Trophoblast cell (in vitro differentiated cells and primary cell): ENCODE results near the gene PSD4.

Source experiments
- DNase-seq, 2 donors: peaks; one replicate each; pipeline ENCODE4 v3.0.0-alpha.2; 2016
- H2AFZ ChIP-seq: 2 replicates; pipeline ENCODE4 v1.6.1; 2013; ENCODE audit warnings: low read length, moderate library complexity, mild to moderate bottlenecking; ENCODE audit not compliant: insufficient read depth, poor library complexity
- H2AK5ac ChIP-seq: 2 replicates; pipeline ENCODE4 v1.6.1; 2013; ENCODE audit warnings: mild to moderate bottlenecking, low read length
- H2BK120ac ChIP-seq: 2 replicates; pipeline ENCODE4 v1.6.1; 2013; ENCODE audit warnings: low read length, mild to moderate bottlenecking, moderate library complexity; ENCODE audit not compliant: insufficient read depth, poor library complexity
- H2BK12ac ChIP-seq: 2 replicates; pipeline ENCODE4 v1.6.1; 2013; ENCODE audit warnings: mild to moderate bottlenecking, low read length, moderate library complexity
- H2BK5ac ChIP-seq: 2 replicates; pipeline ENCODE4 v1.6.1; 2013; ENCODE audit warnings: low read length, low read depth, moderate library complexity, mild to moderate bottlenecking; ENCODE audit not compliant: poor library complexity
- H3K14ac ChIP-seq: 2 replicates; pipeline ENCODE4 v1.6.1; 2013; ENCODE audit warnings: mild to moderate bottlenecking, low read length
- H3K18ac ChIP-seq: 2 replicates; pipeline ENCODE4 v1.6.1; 2013; ENCODE audit warnings: mild to moderate bottlenecking, low read length
- H3K23ac ChIP-seq: 2 replicates; pipeline ENCODE4 v1.6.1; 2013; ENCODE audit warnings: low read length
- H3K27ac ChIP-seq: 2 replicates; pipeline ENCODE4 v1.5.1; 2013; ENCODE audit warnings: low read depth, mild to moderate bottlenecking, inconsistent platforms, low read length, moderate library complexity
- H3K27me3 ChIP-seq: 2 replicates; pipeline ENCODE4 v1.6.1; 2013; ENCODE audit warnings: inconsistent platforms, mild to moderate bottlenecking, low read length, moderate library complexity; ENCODE audit not compliant: insufficient read depth
- H3K36me3 ChIP-seq, 2 experiments: 1 replicate in 1 of 2; 2 replicates in 1 of 2; pipeline ENCODE4 v1.6.1; 2013; ENCODE audit warnings: low read length in 2 of 2, mild to moderate bottlenecking in 2 of 2, moderate library complexity in 1 of 2; ENCODE audit not compliant: insufficient read depth in 2 of 2, control insufficient read depth in 1 of 2
- H3K4ac ChIP-seq: 2 replicates; pipeline ENCODE4 v1.6.1; 2013; ENCODE audit warnings: low read depth, mild to moderate bottlenecking, low read length, moderate library complexity
- H3K4me1 ChIP-seq, 2 experiments: 1 replicate in 1 of 2; 2 replicates in 1 of 2; pipeline ENCODE4 v1.6.1; 2013; ENCODE audit warnings: low read length in 2 of 2, mild to moderate bottlenecking in 2 of 2, moderate library complexity in 1 of 2; ENCODE audit not compliant: insufficient read depth in 2 of 2, control insufficient read depth in 1 of 2
- H3K4me2 ChIP-seq: 2 replicates; pipeline ENCODE4 v1.6.1; 2013; ENCODE audit warnings: inconsistent platforms, mild to moderate bottlenecking, low read length, moderate library complexity
- H3K4me3 ChIP-seq: 2 replicates; pipeline ENCODE4 v1.5.1; 2013; ENCODE audit warnings: mild to moderate bottlenecking, low read depth, low read length, inconsistent platforms
- H3K79me1 ChIP-seq: one replicate; pipeline ENCODE4 v1.6.1; 2013; ENCODE audit warnings: low read length
- H3K79me2 ChIP-seq: 2 replicates; pipeline ENCODE4 v1.6.1; 2013; ENCODE audit warnings: low read length, mild to moderate bottlenecking; ENCODE audit not compliant: control insufficient read depth, insufficient read depth, poor library complexity
- H3K9ac ChIP-seq: 2 replicates; pipeline ENCODE4 v1.6.1; 2013; ENCODE audit warnings: mild to moderate bottlenecking, low read length
- H3K9me3 ChIP-seq: 2 replicates; pipeline ENCODE4 v1.6.1; 2013; ENCODE audit warnings: low read depth, mild to moderate bottlenecking, control low read depth, inconsistent platforms, low read length; ENCODE audit not compliant: insufficient read depth
- H4K12ac ChIP-seq: 2 replicates; pipeline ENCODE4 v1.6.1; 2013; ENCODE audit warnings: low read depth, mild to moderate bottlenecking, low read length, moderate library complexity
- H4K8ac ChIP-seq: 2 replicates; pipeline ENCODE4 v1.6.1; 2013; ENCODE audit warnings: low read depth, mild to moderate bottlenecking, low read length, moderate library complexity
- H4K91ac ChIP-seq: one replicate; pipeline ENCODE4 v1.6.1; 2013; ENCODE audit warnings: low read depth, mild to moderate bottlenecking, low read length, moderate library complexity
- WGBS: extraction: QIAGEN DNeasy Blood & Tissue Kit; methylation state at CpG from one replicate; pipeline ENCODE4 v1.1.7; 2013; ENCODE audit warnings: missing lambda C conversion rate; ENCODE audit not compliant: insufficient read length, insufficient coverage; ENCODE audit errors: extremely low coverage; 5-methylcytosine and 5-hydroxymethylcytosine counted together

Gene PSD4

GRCh38 chr2:113185664-113186432 is 12.1 kb downstream of the PSD4 start:
- Histone ChIP-seq H3K9ac (no peak overlapping the region), H3K4me3 (no peak overlapping the region), H3K4me2 (no peak overlapping the region), H2BK120ac (no peak overlapping the region), H2AFZ (peak overlapping the region; percentile 12), H3K18ac (peak overlapping the region; percentile 44), H3K36me3 (peaks cover 10 to 15% of the 10 kb centered on the region in 2 experiments), H3K14ac (peak overlapping the region; percentile 27), H3K4me1 (peaks cover 0 to 6% of the 10 kb centered on the region in 2 experiments), H4K91ac (peak overlapping the region; percentile 43), H3K27ac (no peak overlapping the region), H3K27me3 (no peaks in the 10 kb centered on the region), H3K23ac (no peak overlapping the region), H4K8ac (no peak overlapping the region), H3K4ac (no peak overlapping the region), H2AK5ac (no peak overlapping the region), H3K9me3 (peaks cover 1% of the 10 kb centered on the region), H2BK5ac (no peak overlapping the region), H2BK12ac (peak overlapping the region; percentile 30), H4K12ac (no peak overlapping the region), H3K79me2 (no peaks in the 10 kb centered on the region), H3K79me1 (peaks cover 2% of the 10 kb centered on the region)
- no CpG with 5 or more reads among the region's 10 CpGs for WGBS
- no peak for DNase-seq

- DNase-seq: no peak
- Histone ChIP-seq H4K91ac (no peak overlapping the region), H3K4me3 (peak overlapping the region; percentile 20)
Observed at GRCh38 chr2:113186433-113186796, 12.6 kb downstream of the PSD4 start.

GRCh38 chr2:113187771-113188170 is 14.0 kb downstream of the PSD4 start:
- H3K9ac ChIP-seq: no peak overlapping the region
- WGBS: no CpG with 5 or more reads among the region's 6 CpGs

More at GRCh38 chr2:113186433-113186796, 12.6 kb downstream of the PSD4 start:
- H3K4me1 ChIP-seq: peaks cover 0 to 6% of the 10 kb centered on the region in 2 experiments
- H3K14ac ChIP-seq: no peak overlapping the region
- H3K79me1 ChIP-seq: peaks cover 2% of the 10 kb centered on the region
- WGBS: no CpG with 5 or more reads among the region's 5 CpGs
- no peak overlapping the region for H2BK120ac ChIP-seq
- H3K4ac ChIP-seq: no peak overlapping the region
- no peak overlapping the region for H3K18ac ChIP-seq
- H3K9me3 ChIP-seq: peaks cover 1% of the 10 kb centered on the region
- H3K23ac ChIP-seq: no peak overlapping the region
- peaks cover 10 to 15% of the 10 kb centered on the region in 2 experiments for H3K36me3 ChIP-seq
- no peak overlapping the region for H4K12ac ChIP-seq
- H3K4me2 ChIP-seq: no peak overlapping the region
- no peak overlapping the region for H2AFZ ChIP-seq
- no peak overlapping the region for H3K27ac ChIP-seq
- H2BK12ac ChIP-seq: no peak overlapping the region
- no peaks in the 10 kb centered on the region for H3K79me2 ChIP-seq
- no peaks in the 10 kb centered on the region for H3K27me3 ChIP-seq
- no peak overlapping the region for H2AK5ac ChIP-seq
- no peak overlapping the region for H3K9ac ChIP-seq
- no peak overlapping the region for H2BK5ac ChIP-seq
- H4K8ac ChIP-seq: no peak overlapping the region

GRCh38 chr2:113190871-113191270 is 17.1 kb downstream of the PSD4 start:
- Histone ChIP-seq H4K91ac (no peak overlapping the region), H4K12ac (no peak overlapping the region), H2BK12ac (no peak overlapping the region), H2BK120ac (no peak overlapping the region), H3K79me1 (peaks cover 2% of the 10 kb centered on the region), H3K18ac (no peak overlapping the region), H3K23ac (no peak overlapping the region), H4K8ac (no peak overlapping the region), H3K4me2 (no peak overlapping the region), H3K4ac (no peak overlapping the region), H3K36me3 (peaks cover 4 to 12% of the 10 kb centered on the region in 2 experiments), H3K27ac (no peak overlapping the region), H2AK5ac (no peak overlapping the region), H3K27me3 (no peaks in the 10 kb centered on the region), H2AFZ (no peak overlapping the region), H2BK5ac (no peak overlapping the region), H3K9me3 (peaks cover 4% of the 10 kb centered on the region), H3K9ac (no peak overlapping the region), H3K14ac (no peak overlapping the region), H3K4me1 (no peaks in the 10 kb centered on the region), H3K79me2 (no peaks in the 10 kb centered on the region), H3K4me3 (no peak overlapping the region)
- DNase-seq: no peak
- no CpG with 5 or more reads among the region's 1 CpG for WGBS

More at GRCh38 chr2:113187771-113188170, 14.0 kb downstream of the PSD4 start:
- Histone ChIP-seq H2AFZ (no peak overlapping the region), H3K36me3 (peaks cover 10 to 14% of the 10 kb centered on the region in 2 experiments), H3K4me3 (no peak overlapping the region), H4K12ac (no peak overlapping the region), H3K23ac (no peak overlapping the region), H2BK5ac (no peak overlapping the region), H3K9me3 (peaks cover 1% of the 10 kb centered on the region), H3K14ac (no peak overlapping the region), H3K79me1 (peaks cover 4% of the 10 kb centered on the region), H4K91ac (no peak overlapping the region), H3K4me2 (no peak overlapping the region), H2BK120ac (no peak overlapping the region), H3K18ac (no peak overlapping the region), H3K79me2 (no peaks in the 10 kb centered on the region), H3K27me3 (no peaks in the 10 kb centered on the region), H3K4me1 (peaks cover 0 to 6% of the 10 kb centered on the region in 2 experiments), H3K4ac (no peak overlapping the region), H2AK5ac (no peak overlapping the region), H2BK12ac (no peak overlapping the region), H3K27ac (no peak overlapping the region), H4K8ac (no peak overlapping the region)
- DNase-seq: no peak
